ENCODE data around the gene THOP1. TPM values are rescaled to one million over a fixed set of nuclear protein-coding genes. Genes with fewer than 3 reads are reported as not detected.

THOP1 gene
- total RNA-seq, 1 experiment from 2014 or later: 143 TPM

DNA sequence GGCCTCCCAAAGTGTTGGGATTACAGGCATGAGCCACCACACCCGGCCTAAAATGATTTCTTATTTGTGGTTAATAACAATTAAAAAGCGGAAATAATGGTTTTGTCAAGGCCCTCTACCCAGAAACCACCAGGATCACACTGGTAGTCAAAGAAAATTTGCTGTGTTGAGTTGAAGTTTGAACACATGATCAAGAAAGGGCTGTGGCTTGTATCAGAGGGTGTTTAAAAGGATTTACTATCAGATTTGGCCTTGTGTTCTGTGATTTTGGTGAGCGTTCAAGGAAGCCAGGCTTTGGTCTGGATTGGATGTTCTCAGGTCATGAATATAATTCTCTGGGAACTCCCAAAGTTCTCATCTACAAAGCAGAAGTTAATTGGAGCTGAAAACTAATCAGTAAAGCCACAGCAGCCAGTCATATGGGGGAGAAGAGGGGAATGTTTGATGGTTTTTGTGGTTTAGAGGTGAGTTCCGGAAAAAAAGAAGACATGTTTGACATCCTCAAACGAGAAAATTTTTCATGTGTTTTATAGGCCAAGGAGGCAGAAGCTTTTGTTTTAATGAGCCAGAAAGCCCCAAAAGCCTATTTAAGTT is 71.3 kb downstream of the THOP1 start:
- DNase-seq (ENCODE audit: low read depth, low spot score) (no peak), ATAC-seq (no peak)
- TF ChIP-seq, protein P1, sequence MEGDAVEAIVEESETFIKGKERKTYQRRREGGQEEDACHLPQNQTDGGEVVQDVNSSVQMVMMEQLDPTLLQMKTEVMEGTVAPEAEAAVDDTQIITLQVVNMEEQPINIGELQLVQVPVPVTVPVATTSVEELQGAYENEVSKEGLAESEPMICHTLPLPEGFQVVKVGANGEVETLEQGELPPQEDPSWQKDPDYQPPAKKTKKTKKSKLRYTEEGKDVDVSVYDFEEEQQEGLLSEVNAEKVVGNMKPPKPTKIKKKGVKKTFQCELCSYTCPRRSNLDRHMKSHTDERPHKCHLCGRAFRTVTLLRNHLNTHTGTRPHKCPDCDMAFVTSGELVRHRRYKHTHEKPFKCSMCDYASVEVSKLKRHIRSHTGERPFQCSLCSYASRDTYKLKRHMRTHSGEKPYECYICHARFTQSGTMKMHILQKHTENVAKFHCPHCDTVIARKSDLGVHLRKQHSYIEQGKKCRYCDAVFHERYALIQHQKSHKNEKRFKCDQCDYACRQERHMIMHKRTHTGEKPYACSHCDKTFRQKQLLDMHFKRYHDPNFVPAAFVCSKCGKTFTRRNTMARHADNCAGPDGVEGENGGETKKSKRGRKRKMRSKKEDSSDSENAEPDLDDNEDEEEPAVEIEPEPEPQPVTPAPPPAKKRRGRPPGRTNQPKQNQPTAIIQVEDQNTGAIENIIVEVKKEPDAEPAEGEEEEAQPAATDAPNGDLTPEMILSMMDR (IDR thresholded peaks at IDR 0.05): no peak
- TF ChIP-seq, protein P2, sequence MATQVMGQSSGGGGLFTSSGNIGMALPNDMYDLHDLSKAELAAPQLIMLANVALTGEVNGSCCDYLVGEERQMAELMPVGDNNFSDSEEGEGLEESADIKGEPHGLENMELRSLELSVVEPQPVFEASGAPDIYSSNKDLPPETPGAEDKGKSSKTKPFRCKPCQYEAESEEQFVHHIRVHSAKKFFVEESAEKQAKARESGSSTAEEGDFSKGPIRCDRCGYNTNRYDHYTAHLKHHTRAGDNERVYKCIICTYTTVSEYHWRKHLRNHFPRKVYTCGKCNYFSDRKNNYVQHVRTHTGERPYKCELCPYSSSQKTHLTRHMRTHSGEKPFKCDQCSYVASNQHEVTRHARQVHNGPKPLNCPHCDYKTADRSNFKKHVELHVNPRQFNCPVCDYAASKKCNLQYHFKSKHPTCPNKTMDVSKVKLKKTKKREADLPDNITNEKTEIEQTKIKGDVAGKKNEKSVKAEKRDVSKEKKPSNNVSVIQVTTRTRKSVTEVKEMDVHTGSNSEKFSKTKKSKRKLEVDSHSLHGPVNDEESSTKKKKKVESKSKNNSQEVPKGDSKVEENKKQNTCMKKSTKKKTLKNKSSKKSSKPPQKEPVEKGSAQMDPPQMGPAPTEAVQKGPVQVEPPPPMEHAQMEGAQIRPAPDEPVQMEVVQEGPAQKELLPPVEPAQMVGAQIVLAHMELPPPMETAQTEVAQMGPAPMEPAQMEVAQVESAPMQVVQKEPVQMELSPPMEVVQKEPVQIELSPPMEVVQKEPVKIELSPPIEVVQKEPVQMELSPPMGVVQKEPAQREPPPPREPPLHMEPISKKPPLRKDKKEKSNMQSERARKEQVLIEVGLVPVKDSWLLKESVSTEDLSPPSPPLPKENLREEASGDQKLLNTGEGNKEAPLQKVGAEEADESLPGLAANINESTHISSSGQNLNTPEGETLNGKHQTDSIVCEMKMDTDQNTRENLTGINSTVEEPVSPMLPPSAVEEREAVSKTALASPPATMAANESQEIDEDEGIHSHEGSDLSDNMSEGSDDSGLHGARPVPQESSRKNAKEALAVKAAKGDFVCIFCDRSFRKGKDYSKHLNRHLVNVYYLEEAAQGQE (IDR thresholded peaks at IDR 0.05; ENCODE audit: insufficient read depth in 1 of 2, low read depth in 2 of 2, low read length in 1 of 2): no peak
- TF ChIP-seq POLR2AphosphoS5 (IDR thresholded peaks at IDR 0.05; ENCODE audit: low read depth, low read length): no peak
- TF ChIP-seq TCF7L2 (IDR thresholded peaks at IDR 0.05; ENCODE audit: low read depth, low read length): no peak
- TF ChIP-seq SIN3A (IDR thresholded peaks at IDR 0.05; ENCODE audit: borderline replicate concordance, insufficient read depth, low read depth, low read length): no peak
- Histone ChIP-seq H3K27me3 (ENCODE audit: control insufficient read depth, insufficient read depth, low read length) (no peaks in the 10 kb centered on the region), H3K9me3 (ENCODE audit: control insufficient read depth, insufficient read depth, low read depth, low read length) (peaks cover 48% of the 10 kb centered on the region), H3K4me1 (ENCODE audit: control insufficient read depth, insufficient read depth, low read length) (no peaks in the 10 kb centered on the region), H3K4me3 (ENCODE audit: low read depth in 2 of 2, low read length in 2 of 2) (no peak overlapping the region), H3K27ac (ENCODE audit: low read length) (no peak overlapping the region), H3K36me3 (ENCODE audit: control insufficient read depth, insufficient read depth, low read length) (peaks cover 2% of the 10 kb centered on the region)
- CTCF ChIA-PET: no interaction called here
- intact Hi-C loops (cut with micrococcal nuclease; ENCODE audit: unreplicated experiment) (no loop called here), in situ Hi-C loops (cut with HindIII; ENCODE audit: low pct_unique_long_range_greater_than_20kb, low sequenced_read_pairs) (no loop called here)
- POLR2A ChIA-PET: no interaction called here
- BruUV-seq (replicated peaks): no TSS peak

DNA sequence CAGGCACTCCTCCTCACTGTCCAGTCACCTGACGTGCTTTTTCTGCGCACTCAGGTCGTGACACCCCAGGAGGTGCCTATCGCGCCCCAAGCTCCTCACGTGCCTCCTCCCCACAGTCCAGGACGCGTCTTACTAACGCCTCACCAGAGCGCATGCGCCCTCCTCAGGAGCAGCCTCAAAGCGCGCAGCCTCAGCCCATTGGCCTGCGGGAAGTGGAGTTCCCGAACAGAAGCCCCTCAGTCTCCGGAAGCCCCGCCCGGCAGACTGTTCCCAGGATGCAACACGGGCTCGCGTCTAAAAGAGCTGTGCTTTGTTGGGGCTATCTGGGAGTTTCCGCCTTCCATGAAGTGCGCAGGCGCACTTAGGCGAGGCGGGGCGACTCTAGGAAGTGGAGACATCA is 73.6 kb downstream of the THOP1 start:
- H3K27me3 ChIP-seq (ENCODE audit: control insufficient read depth, insufficient read depth, low read length): no peaks in the 10 kb centered on the region
- no peak overlapping the region for H3K4me3 ChIP-seq (ENCODE audit: low read depth in 2 of 2, low read length in 2 of 2)
- peaks cover 31% of the 10 kb centered on the region for H3K9me3 ChIP-seq (ENCODE audit: control insufficient read depth, insufficient read depth, low read depth, low read length)
- no peaks in the 10 kb centered on the region for H3K36me3 ChIP-seq (ENCODE audit: control insufficient read depth, insufficient read depth, low read length)
- no peak for DNase-seq (ENCODE audit: low read depth, low spot score)
- intact Hi-C loops (cut with micrococcal nuclease; ENCODE audit: unreplicated experiment): no loop called here
- POLR2A ChIA-PET: no interaction called here
- no peak overlapping the region for H3K27ac ChIP-seq (ENCODE audit: low read length)
- no peak for ATAC-seq
- in situ Hi-C loops (cut with HindIII; ENCODE audit: low pct_unique_long_range_greater_than_20kb, low sequenced_read_pairs): no loop called here
- H3K4me1 ChIP-seq (ENCODE audit: control insufficient read depth, insufficient read depth, low read length): no peaks in the 10 kb centered on the region
- TF ChIP-seq SIN3A (IDR thresholded peaks at IDR 0.05; ENCODE audit: borderline replicate concordance, insufficient read depth, low read depth, low read length): no peak
- TF ChIP-seq, protein P1 (IDR thresholded peaks at IDR 0.05): no peak
- TF ChIP-seq POLR2AphosphoS5 (IDR thresholded peaks at IDR 0.05; ENCODE audit: low read depth, low read length): no peak
- TF ChIP-seq, protein P2 (IDR thresholded peaks at IDR 0.05; ENCODE audit: insufficient read depth in 1 of 2, low read depth in 2 of 2, low read length in 1 of 2): no peak
- no peak for TF ChIP-seq TCF7L2 (IDR thresholded peaks at IDR 0.05; ENCODE audit: low read depth, low read length)
- CTCF ChIA-PET: no interaction called here
- no TSS peak for BruUV-seq (replicated peaks)

All from Panc1 (cell line).